SK-N-SH (cell line): Measurements from ENCODE around the gene RBMS3. TPM values are rescaled to one million over a fixed set of nuclear protein-coding genes. Genes with fewer than 3 reads are reported as not detected.

ENCODE experiments used
- CTCF ChIA-PET: fragments of 300-600, 350-600 bp; formaldehyde crosslinking; extraction: SDS; loops from one replicate; lab custom pipeline; 2021; lab: Yijun Ruan, JAX
- POLR2A ChIA-PET: fragments of 350-600 bp; sonication (Branson Sonifier 250); formaldehyde crosslinking; extraction: SDS; loops from one replicate; lab custom pipeline; 2020; ENCODE audit warnings: antibody characterized with exemption, inconsistent platforms; lab: Yijun Ruan, JAX
- DNase-seq: peaks from one replicate; pipeline ENCODE4 v3.0.0; 2012
- H2AFZ ChIP-seq: fragments of 200-600 bp; sonication (generic); 2 replicates; pipeline ENCODE4 v1.8.1; 2016; ENCODE audit warnings: antibody characterized with exemption, mild to moderate bottlenecking, low read depth
- H3F3A ChIP-seq: fragments of 200-600 bp; sonication (generic); replicated peaks from 2 replicates; pipeline ENCODE3; 2016; ENCODE audit warnings: antibody characterized with exemption, mild to moderate bottlenecking; ENCODE audit not compliant: insufficient read depth
- H3K27ac ChIP-seq, 2 experiments: fragments of 200-500 bp in 1 of 2; fragments of 200-600 bp in 1 of 2; sonication (Bioruptor generic) in 1 of 2; sonication (generic), shearing (Covaris generic) in 1 of 2; 2 replicates each; pipeline versions ENCODE4 v1.5.1 to v1.6.1; 2014 to 2016; ENCODE audit warnings: low read depth in 2 of 2, inconsistent platforms in 1 of 2, low read length in 1 of 2, mild to moderate bottlenecking in 1 of 2, mixed read lengths in 1 of 2
- H3K27me3 ChIP-seq: fragments of 200-600 bp; sonication (generic), shearing (Covaris generic); 2 replicates; pipeline ENCODE4 v1.6.1; 2016; ENCODE audit warnings: mixed run types; ENCODE audit not compliant: insufficient read depth
- H3K36me3 ChIP-seq, 2 experiments: fragments of 200-500 bp in 1 of 2; fragments of 200-600 bp in 1 of 2; sonication (Bioruptor generic) in 1 of 2; sonication (generic) in 1 of 2; replicated peaks in 1 of 2; 2 replicates each; pipeline versions ENCODE3 to v1.5.1; 2014 to 2016; ENCODE audit warnings: low read length in 1 of 2, mild to moderate bottlenecking in 1 of 2; ENCODE audit not compliant: insufficient read depth in 2 of 2, control insufficient read depth in 1 of 2
- H3K4me1 ChIP-seq, 2 experiments: fragments of 200-500 bp in 1 of 2; fragments of 200-600 bp in 1 of 2; sonication (Bioruptor generic) in 1 of 2; sonication (generic), shearing (Covaris generic) in 1 of 2; 2 replicates each; pipeline versions ENCODE4 v1.5.1 to v1.6.1; 2014 to 2016; ENCODE audit warnings: low read depth in 1 of 2, low read length in 1 of 2, mixed run types in 1 of 2; ENCODE audit not compliant: insufficient read depth in 2 of 2, control insufficient read depth in 1 of 2
- H3K4me2 ChIP-seq: fragments of 200-600 bp; sonication (generic), shearing (Covaris generic); 2 replicates; pipeline ENCODE4 v1.6.1; 2017; ENCODE audit warnings: mixed run types
- H3K4me3 ChIP-seq, 2 experiments: fragments of 200-500 bp in 1 of 2; fragments of 200-600 bp in 1 of 2; sonication (Bioruptor generic) in 1 of 2; sonication (generic), shearing (Covaris generic) in 1 of 2; 2 replicates each; pipeline versions ENCODE4 v1.5.1 to v1.8.1; 2014 to 2016; ENCODE audit warnings: low read depth in 2 of 2, inconsistent platforms in 1 of 2, low read length in 1 of 2, mild to moderate bottlenecking in 1 of 2, mixed read lengths in 1 of 2, moderate library complexity in 1 of 2
- H3K79me2 ChIP-seq: fragments of 200-600 bp; sonication (generic); 2 replicates; pipeline ENCODE4 v1.8.1; 2017; ENCODE audit warnings: mild to moderate bottlenecking; ENCODE audit not compliant: insufficient read depth
- H3K9ac ChIP-seq: fragments of 200-600 bp; sonication (generic); 2 replicates; pipeline ENCODE4 v1.6.1; 2017; ENCODE audit warnings: mixed run types
- H3K9me2 ChIP-seq: fragments of 200-600 bp; sonication (generic); 2 replicates; pipeline ENCODE4 v1.6.1; 2017; ENCODE audit warnings: mixed run types
- H3K9me3 ChIP-seq: fragments of 200-600 bp; sonication (generic); 2 replicates; pipeline ENCODE4 v1.6.1; 2017; ENCODE audit warnings: mixed run types, mild to moderate bottlenecking, moderate library complexity
- H4K20me1 ChIP-seq: fragments of 200-600 bp; sonication (generic); 2 replicates; pipeline ENCODE4 v1.6.1; 2017; ENCODE audit warnings: mild to moderate bottlenecking, mixed run types; ENCODE audit not compliant: insufficient read depth
- CHD2 ChIP-seq: fragments of 150-350 bp; IDR thresholded peaks from 2 replicates; pipeline ENCODE4 v1.6.1; 2018; ENCODE audit warnings: low read length; ENCODE audit not compliant: partially characterized antibody
- EP300 ChIP-seq, 2 experiments: IDR thresholded peaks; 2 replicates each; pipeline versions ENCODE4 v1.4.0 to v1.6.1; 2012; ENCODE audit warnings: borderline replicate concordance in 1 of 2, low read depth in 1 of 2, low read length in 1 of 2
- EZH2phosphoT487 ChIP-seq: fragments of 200-600 bp; sonication (generic); IDR thresholded peaks from 2 replicates; pipeline ENCODE4 v1.6.1; 2017; ENCODE audit warnings: low read depth, mixed run types, mild to moderate bottlenecking, antibody characterized with exemption, moderate library complexity, borderline replicate concordance
- FOSL2 ChIP-seq: IDR thresholded peaks from 2 replicates; pipeline ENCODE4 v1.4.0; 2012; ENCODE audit warnings: low read depth, mild to moderate bottlenecking, moderate library complexity, borderline replicate concordance
- GABPA ChIP-seq: IDR thresholded peaks from 2 replicates; pipeline ENCODE4 v1.4.0; 2012; ENCODE audit warnings: low read depth, mild to moderate bottlenecking
- JUND ChIP-seq: IDR thresholded peaks from 2 replicates; pipeline ENCODE4 v1.4.0; 2012
- MAX ChIP-seq: IDR thresholded peaks from 2 replicates; pipeline ENCODE4 v1.4.0; 2012; ENCODE audit warnings: low read depth
- MEF2A ChIP-seq: IDR thresholded peaks from 2 replicates; pipeline ENCODE4 v1.4.0; 2012; ENCODE audit warnings: low read depth, borderline replicate concordance
- MXI1 ChIP-seq: IDR thresholded peaks from 2 replicates; pipeline ENCODE4 v1.6.1; 2012; ENCODE audit warnings: mild to moderate bottlenecking, low read depth, low read length, improper control_type of control experiment
- NFIC ChIP-seq: IDR thresholded peaks from 2 replicates; pipeline ENCODE4 v1.4.0; 2012; ENCODE audit warnings: borderline replicate concordance
- NRF1 ChIP-seq: IDR thresholded peaks from 2 replicates; pipeline ENCODE4 v1.6.1; 2012; ENCODE audit warnings: low read depth, mild to moderate bottlenecking, low read length
- RAD21 ChIP-seq: IDR thresholded peaks from 2 replicates; pipeline ENCODE4 v1.6.1; 2012; ENCODE audit warnings: mild to moderate bottlenecking, low read length
- REST ChIP-seq: IDR thresholded peaks from 2 replicates; pipeline ENCODE4 v1.6.1; 2012; ENCODE audit warnings: mild to moderate bottlenecking, low read depth, low read length, moderate library complexity
- RXRA ChIP-seq: IDR thresholded peaks from 2 replicates; pipeline ENCODE4 v1.4.0; 2012; ENCODE audit warnings: low read depth, mild to moderate bottlenecking, borderline replicate concordance
- SIN3A ChIP-seq: IDR thresholded peaks from 2 replicates; pipeline ENCODE4 v1.6.1; 2012; ENCODE audit warnings: low read depth, mild to moderate bottlenecking, low read length, moderate library complexity, borderline replicate concordance
- TAF1 ChIP-seq: IDR thresholded peaks from 2 replicates; pipeline ENCODE4 v1.6.1; 2012; ENCODE audit warnings: low read depth, mild to moderate bottlenecking, low read length, moderate library complexity, borderline replicate concordance
- TCF12 ChIP-seq: IDR thresholded peaks from 2 replicates; pipeline ENCODE4 v1.4.0; 2012
- USF1 ChIP-seq: IDR thresholded peaks from 2 replicates; pipeline ENCODE4 v1.4.0; 2012; ENCODE audit warnings: low read depth, borderline replicate concordance
- USF2 ChIP-seq: fragments of 150-350 bp; IDR thresholded peaks from 2 replicates; pipeline ENCODE4 v1.6.1; 2017; ENCODE audit warnings: antibody characterized with exemption, low read length, low read depth, borderline replicate concordance
- YY1 ChIP-seq: IDR thresholded peaks from 2 replicates; pipeline ENCODE4 v1.4.0; 2012; ENCODE audit warnings: low read depth, mild to moderate bottlenecking
- WGBS: methylation state at CpG from one replicate; pipeline ENCODE4 v1.1.6; 2017; ENCODE audit warnings: low lambda C conversion rate; 5-methylcytosine and 5-hydroxymethylcytosine counted together
- polyA plus RNA-seq, 3 experiments: library from polyadenylated mRNA; depleted of rRNA; stranded (reverse); fragments of >200 nt; gene quantifications; 2 replicates each; pipeline ENCODE4 v1.2.3, GENCODE V29; 2012

RBMS3 gene
- polyA plus RNA-seq, 1 of the 3 experiments (the other 2 are of a cell fraction): 8.2 TPM

- H2AFZ ChIP-seq: peak overlapping the region; percentile 90; the same call in 1 of the 2 replicates
- peak overlapping the region; percentile 72 to 83 for H3K4me3 ChIP-seq
- H3K36me3 ChIP-seq: no peaks in the 10 kb centered on the region
- peak; percentile 21 for DNase-seq
- no peaks in the 10 kb centered on the region for H3K9me3 ChIP-seq
- peak overlapping the region; percentile 95 to 96 for H3K27ac ChIP-seq
- ChIA-PET POLR2A (interaction anchor here (1.0 to 2.6 kb wide), 5 partner anchors 31 to 363 kb away, joined by 3 to 12 read pairs (median 6); no protein-coding TSS in a partner anchor), CTCF (interaction anchor here (0.7 to 3.5 kb wide), 10 partner anchors 49 to 480 kb away, joined by 3 to 35 read pairs (median 4); no protein-coding TSS in a partner anchor)
- no peaks in the 10 kb centered on the region for H4K20me1 ChIP-seq
- peak overlapping the region; percentile 95 for H3K9ac ChIP-seq
- H3F3A ChIP-seq: peaks cover 29% of the 10 kb centered on the region
- H3K9me2 ChIP-seq: no peaks in the 10 kb centered on the region
- H3K79me2 ChIP-seq: peaks cover 49% of the 10 kb centered on the region
- H3K4me2 ChIP-seq: peak overlapping the region; percentile 88
- H3K4me1 ChIP-seq: peaks cover 9 to 20% of the 10 kb centered on the region in 2 experiments; a peak in 3 of 4 replicates
- H3K27me3 ChIP-seq: no peaks in the 10 kb centered on the region
- TF ChIP-seq TAF1: no peak
- TF ChIP-seq EP300 (IDR thresholded peaks at IDR 0.05; ENCODE audit: borderline replicate concordance in 1 of 2, low read depth in 1 of 2, low read length in 1 of 2): no peak
- TF ChIP-seq CHD2: peak; percentile 11
- TF ChIP-seq REST: no peak
- no peak for TF ChIP-seq USF2
- 0 out of 2 replicates have a peak, but pooled peaks have one; percentile 5 for TF ChIP-seq RAD21
- TF ChIP-seq FOSL2: no peak
- 0 out of 2 replicates have a peak, but pooled peaks have one; percentile 42 for TF ChIP-seq MXI1
- no peak for TF ChIP-seq USF1
- no peak for TF ChIP-seq RXRA
- TF ChIP-seq GABPA: no peak
- TF ChIP-seq EZH2phosphoT487: no peak
- no peak for TF ChIP-seq JUND
- TF ChIP-seq NRF1: peak; percentile 72
- no peak for TF ChIP-seq NFIC
- no peak for TF ChIP-seq TCF12
- peak; percentile 14; the same call in 1 of the 2 replicates for TF ChIP-seq SIN3A
- TF ChIP-seq MAX: no peak; the same call in 1 of the 2 replicates
- no peak for TF ChIP-seq YY1
- TF ChIP-seq MEF2A: no peak
- TF ChIP-seq, all 33 proteins: peak for 5
- 33% methylated on average over 8 of the region's 8 CpGs for WGBS
Measured at GRCh38 chr3:29279806-29280205, 1.1 kb upstream of the RBMS3 start.
